Stimulated activated CD4-positive, alpha-beta T cell treated with anti-CD3 and anti-CD28 coated beads, TNF-alpha, amount 100 ng/mL, for 4 hours (primary cell): Measurements from ENCODE around the gene KRTAP1-4.
"Not testable (repeated sequence)": the region's sequence is repeated elsewhere in the genome, so short reads cannot be mapped to it uniquely, and the experiment has no call there.

Experiments
- DNase-seq, 3 experiments: peaks; one replicate each; pipeline ENCODE4 v3.0.0-alpha.2; 2020; ENCODE audit warnings: low read depth in 3 of 3

The KRTAP1-4 gene

GRCh38 chr17:41029633-41030245, at the start of gene KRTAP1-4:
KRTAP1-4 (minus strand) TSS chr17:41030195; CDS start chr17:41030078, 117 bp downstream.
- DNase-seq = no peak

GRCh38 chr17:41076788-41077187, 46.8 kb upstream of the KRTAP1-4 start:
- DNase-seq = no peak

- DNase-seq = no peak
Measured at GRCh38 chr17:41073676-41074075, 43.7 kb upstream of the KRTAP1-4 start.

- DNase-seq = no peak
Measured at GRCh38 chr17:41071606-41072360, 41.8 kb upstream of the KRTAP1-4 start.

- no peak for DNase-seq
Measured at GRCh38 chr17:41069031-41069430, 39.0 kb upstream of the KRTAP1-4 start.

- DNase-seq = no peak
Measured at GRCh38 chr17:41067281-41067680, 37.3 kb upstream of the KRTAP1-4 start.

GRCh38 chr17:41065829-41066624, 36.0 kb upstream of the KRTAP1-4 start, which contains the start of gene KRTAP2-4:
KRTAP2-4 (minus strand) TSS chr17:41065879; CDS start chr17:41065845, 34 bp downstream.
- DNase-seq = no peak

- DNase-seq = not testable (repeated sequence)
Measured at GRCh38 chr17:41065016-41065689, 35.2 kb upstream of the KRTAP1-4 start.

- no peak for DNase-seq
Measured at GRCh38 chr17:41064301-41064700, 34.3 kb upstream of the KRTAP1-4 start.

GRCh38 chr17:41063449-41063848, 33.5 kb upstream of the KRTAP1-4 start:
- no peak for DNase-seq

GRCh38 chr17:41061964-41062363, 32.0 kb upstream of the KRTAP1-4 start:
- no peak for DNase-seq

- DNase-seq = no peak
Measured at GRCh38 chr17:41060052-41060604, 30.1 kb upstream of the KRTAP1-4 start, which contains the start of gene KRTAP2-3. KRTAP2-3 (minus strand) TSS chr17:41060114; CDS start chr17:41060050, 64 bp downstream.

GRCh38 chr17:41059276-41060051, 29.5 kb upstream of the KRTAP1-4 start:
- not testable (repeated sequence) for DNase-seq

- DNase-seq = no peak
Measured at GRCh38 chr17:41058741-41059140, 28.7 kb upstream of the KRTAP1-4 start.

GRCh38 chr17:41057547-41057946, 27.6 kb upstream of the KRTAP1-4 start:
- DNase-seq = no peak

- DNase-seq = not testable (repeated sequence)
Measured at GRCh38 chr17:41055130-41055529, 25.1 kb upstream of the KRTAP1-4 start, which contains the start of gene KRTAP2-2. KRTAP2-2 (minus strand) TSS chr17:41055230; CDS start chr17:41055211, 19 bp downstream.

GRCh38 chr17:41054556-41054955, 24.6 kb upstream of the KRTAP1-4 start:
- not testable (repeated sequence) for DNase-seq

GRCh38 chr17:41054025-41054424, 24.0 kb upstream of the KRTAP1-4 start:
- DNase-seq = no peak

- no peak for DNase-seq
Measured at GRCh38 chr17:41052566-41052965, 22.6 kb upstream of the KRTAP1-4 start.

- DNase-seq = no peak
Measured at GRCh38 chr17:41049110-41049509, 19.1 kb upstream of the KRTAP1-4 start.
